BLaER1 treated with 17β-estradiol and CSF1 and Interleukin-3, amounts not matched to agents 10 nM and 100 nM (cell line): ENCODE data around the gene IL18R1.

ENCODE experiments used
- H3K27ac ChIP-seq, 11 experiments: shearing (Covaris generic); formaldehyde crosslinking; 2 replicates each; pipeline ENCODE4 v1.8.1; 2022
- H3K27me3 ChIP-seq, 11 experiments: shearing (Covaris generic); formaldehyde crosslinking; 2 replicates each; pipeline ENCODE4 v1.8.1; 2022
- H3K36me3 ChIP-seq, 11 experiments: shearing (Covaris generic); formaldehyde crosslinking; 2 replicates each; pipeline ENCODE4 v1.8.1; 2022
- H3K4me1 ChIP-seq, 10 experiments: shearing (Covaris generic); formaldehyde crosslinking; 2 replicates each; pipeline ENCODE4 v1.8.1; 2022
- H3K4me2 ChIP-seq, 11 experiments: shearing (Covaris generic); formaldehyde crosslinking; 2 replicates each; pipeline ENCODE4 v1.8.1; 2022
- H3K4me3 ChIP-seq, 10 experiments: shearing (Covaris generic); formaldehyde crosslinking; 2 replicates each; pipeline ENCODE4 v1.8.1; 2022
- H3K9ac ChIP-seq, 11 experiments: shearing (Covaris generic); formaldehyde crosslinking; 2 replicates each; pipeline ENCODE4 v1.8.1; 2022
- H3K9me3 ChIP-seq, 11 experiments: shearing (Covaris generic); formaldehyde crosslinking; replicated peaks in 1 of 11; 2 replicates each; pipeline ENCODE4 v1.8.1; 2022
- H4K20me1 ChIP-seq, 11 experiments: shearing (Covaris generic); formaldehyde crosslinking; 2 replicates each; pipeline ENCODE4 v1.8.1; 2022
- Cebpa-rat ChIP-seq, 11 experiments: shearing (Covaris generic); IDR thresholded peaks; 2 replicates each; pipeline ENCODE4 v1.8.1; 2022

IL18R1 gene

DNA sequence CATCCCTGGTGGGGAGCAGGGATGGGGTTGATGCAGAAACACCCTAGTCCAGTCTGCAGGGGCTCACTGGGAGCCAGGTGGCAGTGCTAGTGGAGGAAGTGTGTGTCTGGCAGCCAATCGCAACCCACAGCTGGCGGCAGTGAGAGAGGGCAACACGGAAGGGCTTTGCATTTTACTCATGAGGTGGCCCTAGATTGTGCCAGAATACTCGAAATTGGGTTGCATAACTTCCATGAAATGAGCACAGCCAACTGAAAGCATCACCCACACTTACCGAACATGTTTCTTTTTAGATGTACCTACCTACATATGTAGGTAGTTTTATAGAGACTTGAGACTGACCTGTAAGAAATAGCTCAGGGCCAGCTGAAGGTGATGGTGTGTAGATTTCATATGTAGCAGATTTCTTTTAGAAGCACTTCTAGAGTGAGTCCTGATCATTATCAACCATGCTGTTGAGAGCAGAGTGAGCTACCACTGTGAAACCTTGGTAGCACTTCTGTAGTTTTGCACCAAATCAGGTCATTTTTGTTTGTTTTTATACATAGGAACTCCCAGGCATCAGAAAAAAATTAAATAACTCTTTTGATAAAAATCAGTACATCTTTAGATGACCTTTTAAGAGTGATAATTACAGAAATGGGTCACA lies 13.0 kb downstream of the IL18R1 start:
- Histone ChIP-seq H3K27ac (no peak overlapping the region), H3K4me1 (peaks cover 0 to 20% (median 12%) of the 10 kb centered on the region in 10 experiments; a peak in 16 of 20 replicates), H3K36me3 (peaks cover 0 to 9% (median 4%) of the 10 kb centered on the region in 11 experiments; a peak in 4 of 22 replicates), H3K9me3 (peaks cover 21 to 36% (median 27%) of the 10 kb centered on the region in 11 experiments), H3K27me3 (no peaks in the 10 kb centered on the region), H4K20me1 (no peaks in the 10 kb centered on the region), H3K9ac (no peak overlapping the region), H3K4me3 (no peak overlapping the region), H3K4me2 (peak overlapping the region in 5 of 11 experiments; percentile 5 to 52 (median 43); a peak in 5 of 22 replicates)
- no peak for TF ChIP-seq Cebpa-rat (IDR thresholded peaks at IDR 0.05)

DNA sequence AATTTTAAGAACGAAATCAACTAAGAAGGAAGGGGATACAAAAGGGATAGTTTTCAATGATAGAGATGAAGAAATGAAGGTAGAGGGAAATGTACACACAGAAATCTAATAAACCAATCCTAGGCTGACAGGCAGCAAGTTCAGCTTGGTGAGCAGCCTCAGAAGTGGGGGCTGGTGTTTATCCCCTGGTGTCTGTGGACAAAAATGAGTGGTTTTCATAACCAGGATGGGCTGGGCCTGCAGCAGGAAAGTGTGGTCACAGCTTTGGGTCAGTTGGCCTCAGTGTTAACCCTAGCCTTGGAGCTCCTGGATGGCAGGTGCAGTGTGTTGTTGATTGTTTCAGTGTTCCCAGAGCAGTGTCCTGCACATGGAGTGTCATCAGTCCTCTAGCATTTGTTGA lies 14.3 kb downstream of the IL18R1 start:
- Histone ChIP-seq H3K9me3 (peaks cover 17 to 29% (median 22%) of the 10 kb centered on the region in 11 experiments), H3K27ac (no peak overlapping the region), H3K27me3 (no peaks in the 10 kb centered on the region), H3K4me3 (no peak overlapping the region), H3K4me1 (peaks cover 0 to 20% (median 12%) of the 10 kb centered on the region in 10 experiments; a peak in 16 of 20 replicates), H3K4me2 (no peak overlapping the region), H3K36me3 (peaks cover 0 to 9% (median 4%) of the 10 kb centered on the region in 11 experiments; a peak in 4 of 22 replicates), H4K20me1 (no peaks in the 10 kb centered on the region), H3K9ac (no peak overlapping the region)
- no peak for TF ChIP-seq Cebpa-rat (IDR thresholded peaks at IDR 0.05)

DNA sequence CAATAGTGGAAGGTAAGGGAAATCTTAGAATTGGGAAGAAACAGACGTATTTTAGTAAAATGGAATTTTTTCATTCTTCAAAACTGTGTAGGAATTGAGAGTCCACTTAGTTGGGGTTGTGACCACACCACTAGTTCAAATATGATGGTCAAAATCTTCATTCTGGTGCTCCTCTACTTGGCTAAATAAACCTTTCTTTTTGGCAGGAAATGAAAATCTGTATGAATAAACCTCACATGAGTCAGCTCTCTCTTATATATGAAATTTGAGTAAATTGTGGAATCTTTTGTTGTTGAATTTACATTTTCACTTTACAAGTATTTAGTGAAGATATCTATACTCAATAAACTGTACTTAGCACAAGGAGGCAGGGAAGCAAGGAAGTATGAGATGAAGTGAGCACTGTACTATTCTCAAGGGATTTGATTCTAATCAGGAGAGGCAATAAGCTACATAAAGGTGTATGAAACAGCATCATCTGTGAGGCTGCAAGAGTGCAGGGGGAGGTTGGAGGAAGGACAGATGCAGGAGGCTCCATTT lies 20.5 kb downstream of the IL18R1 start:
- Histone ChIP-seq H3K9ac (no peak overlapping the region), H3K4me2 (no peak overlapping the region), H3K27ac (no peak overlapping the region), H3K4me1 (no peaks in the 10 kb centered on the region), H3K4me3 (no peak overlapping the region), H3K9me3 (peaks cover 0 to 14% (median 0%) of the 10 kb centered on the region in 11 experiments; a peak in 4 of 22 replicates), H3K36me3 (no peaks in the 10 kb centered on the region), H3K27me3 (no peaks in the 10 kb centered on the region), H4K20me1 (no peaks in the 10 kb centered on the region)
- no peak for TF ChIP-seq Cebpa-rat (IDR thresholded peaks at IDR 0.05)

DNA sequence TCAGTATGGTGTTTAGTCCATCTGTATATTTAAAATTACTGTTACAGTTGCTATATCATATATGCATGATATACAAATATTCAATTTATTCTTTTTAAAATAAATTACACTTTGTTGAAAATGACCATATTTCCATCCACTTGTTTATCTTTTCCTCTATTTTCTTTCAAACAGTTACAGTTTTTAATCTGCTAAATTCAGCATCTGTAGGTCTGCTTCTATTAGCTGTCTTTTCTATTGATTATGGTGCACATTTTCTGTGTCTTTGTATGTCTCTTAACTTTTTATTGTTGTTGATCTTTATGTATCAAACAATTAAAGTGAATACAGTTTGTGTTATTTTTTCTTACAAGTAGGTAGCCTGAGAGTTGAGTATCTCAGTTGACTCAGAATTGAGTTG lies 28.1 kb downstream of the IL18R1 start:
- H3K4me2 ChIP-seq: no peak overlapping the region
- H4K20me1 ChIP-seq: no peaks in the 10 kb centered on the region
- H3K9ac ChIP-seq: no peak overlapping the region
- H3K4me1 ChIP-seq: no peaks in the 10 kb centered on the region
- H3K4me3 ChIP-seq: no peak overlapping the region
- H3K27me3 ChIP-seq: no peaks in the 10 kb centered on the region
- no peak overlapping the region for H3K27ac ChIP-seq
- no peaks in the 10 kb centered on the region; a peak in 1 of 22 replicates for H3K36me3 ChIP-seq
- no peak for TF ChIP-seq Cebpa-rat (IDR thresholded peaks at IDR 0.05)
- H3K9me3 ChIP-seq: peaks cover 14 to 49% (median 33%) of the 10 kb centered on the region in 11 experiments

GRCh38 chr2:102385522-102385921 lies 29.9 kb downstream of the IL18R1 start:
- TF ChIP-seq Cebpa-rat (IDR thresholded peaks at IDR 0.05): no peak
- Histone ChIP-seq H3K4me1 (no peaks in the 10 kb centered on the region), H3K9me3 (peaks cover 14 to 45% (median 33%) of the 10 kb centered on the region in 11 experiments), H3K27ac (no peak overlapping the region), H3K9ac (no peak overlapping the region), H3K4me3 (no peak overlapping the region), H3K36me3 (no peaks in the 10 kb centered on the region; a peak in 1 of 22 replicates), H3K27me3 (no peaks in the 10 kb centered on the region), H3K4me2 (no peak overlapping the region), H4K20me1 (no peaks in the 10 kb centered on the region)

- Histone ChIP-seq H4K20me1 (no peaks in the 10 kb centered on the region), H3K27ac (no peak overlapping the region), H3K4me3 (no peak overlapping the region), H3K9ac (no peak overlapping the region), H3K27me3 (no peaks in the 10 kb centered on the region), H3K4me1 (no peaks in the 10 kb centered on the region), H3K4me2 (no peak overlapping the region), H3K36me3 (no peaks in the 10 kb centered on the region; a peak in 1 of 22 replicates), H3K9me3 (peaks cover 14 to 45% (median 33%) of the 10 kb centered on the region in 11 experiments)
- TF ChIP-seq Cebpa-rat (IDR thresholded peaks at IDR 0.05): no peak
Observed at GRCh38 chr2:102386004-102386403, 30.4 kb downstream of the IL18R1 start.

GRCh38 chr2:102386867-102387541 lies 31.4 kb downstream of the IL18R1 start:
- H3K27me3 ChIP-seq: no peaks in the 10 kb centered on the region
- no peaks in the 10 kb centered on the region for H4K20me1 ChIP-seq
- H3K4me1 ChIP-seq: no peaks in the 10 kb centered on the region
- H3K27ac ChIP-seq: no peak overlapping the region
- TF ChIP-seq Cebpa-rat (IDR thresholded peaks at IDR 0.05): no peak
- H3K36me3 ChIP-seq: no peaks in the 10 kb centered on the region; a peak in 1 of 22 replicates
- no peak overlapping the region for H3K9ac ChIP-seq
- no peak overlapping the region for H3K4me2 ChIP-seq
- H3K9me3 ChIP-seq: peaks cover 14 to 43% (median 33%) of the 10 kb centered on the region in 11 experiments
- H3K4me3 ChIP-seq: no peak overlapping the region

GRCh38 chr2:102387763-102388546 lies 32.4 kb downstream of the IL18R1 start:
- Histone ChIP-seq H4K20me1 (no peaks in the 10 kb centered on the region), H3K27ac (no peak overlapping the region), H3K9ac (no peak overlapping the region), H3K4me3 (no peak overlapping the region), H3K4me1 (no peaks in the 10 kb centered on the region), H3K9me3 (peaks cover 13 to 40% (median 26%) of the 10 kb centered on the region in 11 experiments), H3K4me2 (no peak overlapping the region), H3K36me3 (no peaks in the 10 kb centered on the region; a peak in 1 of 22 replicates), H3K27me3 (no peaks in the 10 kb centered on the region)
- no peak for TF ChIP-seq Cebpa-rat (IDR thresholded peaks at IDR 0.05)

DNA sequence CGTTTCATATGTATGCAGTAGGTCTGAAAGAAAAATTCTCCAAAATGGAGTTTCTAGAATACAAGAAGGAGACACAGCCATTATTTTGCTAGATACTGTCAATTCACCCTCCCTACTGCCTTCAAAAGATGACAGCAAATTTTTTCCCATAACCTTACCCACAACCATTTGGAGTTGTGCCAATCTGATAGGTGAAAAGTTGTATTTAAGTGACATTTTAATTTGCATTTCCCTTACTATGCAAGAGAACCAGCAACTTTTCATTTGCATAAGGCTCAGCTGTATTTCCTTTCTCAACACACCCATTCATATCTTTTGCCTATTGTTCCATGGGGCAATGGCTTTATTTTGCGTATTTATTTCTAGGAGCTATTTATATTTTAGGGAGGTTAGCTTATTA lies 36.0 kb downstream of the IL18R1 start:
- no peak overlapping the region for H3K9ac ChIP-seq
- no peak overlapping the region for H3K27ac ChIP-seq
- H3K4me3 ChIP-seq: no peak overlapping the region
- no peaks in the 10 kb centered on the region for H3K27me3 ChIP-seq
- H4K20me1 ChIP-seq: no peaks in the 10 kb centered on the region
- no peaks in the 10 kb centered on the region for H3K4me1 ChIP-seq
- H3K4me2 ChIP-seq: no peak overlapping the region
- H3K36me3 ChIP-seq: no peaks in the 10 kb centered on the region
- TF ChIP-seq Cebpa-rat (IDR thresholded peaks at IDR 0.05): no peak
- H3K9me3 ChIP-seq: 0 out of 22 replicates have a peak, but pooled peaks cover 0 to 4% (median 0%) of the 10 kb centered on the region in 11 experiments
